CD4-positive, alpha-beta T cell treated with Interleukin-4 for 4 hours (primary cell): ENCODE measurements around the gene C1QBP.
A peak's percentile ranks its signal among the peaks of the same experiment; 100 is the strongest.
"Not testable (repeated sequence)": the region's sequence is repeated elsewhere in the genome, so short reads cannot be mapped to it uniquely, and the experiment has no call there.

Experiments used
- DNase-seq: peaks from one replicate; pipeline ENCODE4 v3.0.0-alpha.2; 2020

Gene C1QBP

DNA sequence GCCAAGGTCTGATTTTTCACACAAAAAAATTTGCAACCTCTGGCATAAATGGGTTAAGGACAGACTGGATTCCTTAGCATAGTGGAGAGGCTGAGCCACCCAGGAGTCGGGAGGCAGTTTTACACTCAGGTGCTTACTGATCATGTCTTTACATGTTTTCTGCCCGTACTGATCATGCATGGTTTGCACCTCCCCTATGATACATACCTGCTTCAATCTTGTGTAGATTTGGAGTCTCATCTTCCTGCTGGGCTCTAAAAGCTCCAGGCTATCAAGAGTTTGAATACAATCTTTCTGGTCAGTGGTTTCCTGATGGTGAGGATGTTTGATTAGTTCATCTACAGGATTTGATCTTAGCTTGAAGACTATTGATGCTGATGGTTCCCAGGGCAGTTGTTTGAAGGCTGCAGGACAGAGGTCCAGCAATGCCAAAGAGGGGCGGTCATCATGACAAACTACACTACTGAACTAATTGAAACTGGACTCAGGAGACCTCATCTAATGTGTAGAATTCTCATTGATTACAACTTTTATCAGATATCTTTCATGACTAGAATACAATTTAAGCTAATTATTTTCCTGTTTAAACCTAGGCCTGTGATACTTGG, 6.9 kb downstream of the C1QBP start:
- no peak for DNase-seq

DNA sequence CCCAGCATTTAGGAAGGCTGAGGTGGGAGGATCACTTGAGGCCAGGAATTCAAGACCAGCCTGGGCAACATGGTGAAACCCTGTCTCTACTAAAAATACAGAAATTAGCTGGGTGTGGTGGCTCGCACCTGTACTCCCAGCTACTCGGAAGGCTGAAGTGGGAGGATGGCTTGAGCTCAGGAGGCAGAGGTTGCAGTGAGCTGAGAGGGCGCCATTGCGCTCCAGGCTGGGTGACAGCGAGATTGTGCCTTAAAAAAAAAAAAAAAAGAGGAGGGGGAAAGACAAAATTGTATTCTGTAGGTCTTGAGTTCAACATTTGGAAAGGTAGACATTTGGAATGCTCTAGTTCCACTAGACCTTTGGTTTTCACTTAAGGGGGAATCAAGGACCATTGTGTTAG, 7.7 kb downstream of the C1QBP start:
- not testable (repeated sequence) for DNase-seq

DNA sequence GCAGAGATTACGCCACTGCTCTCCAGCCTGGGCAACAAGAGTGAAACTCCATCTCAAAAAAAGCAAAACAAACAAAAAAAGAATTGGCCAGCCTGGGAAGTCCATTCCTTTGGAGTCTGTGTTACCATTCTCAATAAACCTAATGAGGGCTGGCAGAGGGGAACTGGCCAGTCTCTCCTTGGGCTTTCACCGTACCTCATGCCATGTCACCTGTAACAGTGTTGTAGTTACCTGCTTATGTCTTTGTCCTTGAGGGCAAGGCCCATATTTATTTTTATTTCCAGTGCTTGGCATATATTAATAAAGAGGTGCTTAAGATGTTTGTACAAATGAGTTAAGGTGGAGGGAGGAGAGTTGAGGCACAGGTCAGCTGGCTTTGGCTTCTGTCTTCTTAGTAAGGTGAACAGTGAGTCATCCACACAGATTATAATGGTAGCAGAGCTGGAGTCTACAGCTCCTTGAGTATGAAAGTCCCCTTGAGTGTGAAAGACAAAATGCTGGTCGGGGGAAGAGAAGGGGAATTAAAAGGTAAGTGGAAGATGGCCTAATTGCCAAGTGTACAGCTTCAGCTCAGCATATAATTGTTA, 8.4 kb downstream of the C1QBP start:
- no peak for DNase-seq

DNA sequence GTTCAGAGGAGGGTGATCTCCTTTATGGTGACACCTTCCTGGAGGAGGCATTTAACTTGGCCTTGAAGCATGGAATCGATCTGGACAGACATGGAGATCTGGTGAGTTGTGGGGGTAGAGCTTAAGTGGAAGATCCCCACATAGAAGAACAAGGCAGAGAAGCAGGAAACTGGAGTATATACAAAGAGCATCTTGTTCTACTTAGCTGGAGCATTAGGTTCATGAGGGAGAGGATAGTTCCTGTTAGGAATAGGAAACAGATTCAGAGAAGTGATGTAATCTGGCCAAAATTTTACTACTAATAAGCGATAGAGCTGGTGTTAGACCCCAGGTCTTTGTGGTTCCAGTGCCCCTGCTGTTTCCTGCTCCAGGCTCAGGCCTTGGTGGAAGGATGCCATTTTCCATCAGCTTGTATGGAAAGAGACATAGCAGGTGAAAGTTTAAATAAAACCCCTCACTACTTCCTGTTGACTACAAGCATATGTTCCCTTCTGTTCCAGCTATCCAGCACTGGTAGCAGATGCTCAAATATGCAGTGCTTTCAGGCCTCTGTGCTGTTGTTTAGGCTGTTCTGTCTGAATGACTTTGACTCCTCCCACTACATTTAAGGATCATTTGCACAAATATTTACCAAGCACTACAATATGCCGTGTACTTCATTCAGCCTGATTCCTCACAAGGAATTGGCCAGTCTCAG, 9.6 kb downstream of the C1QBP start:
- DNase-seq, result no peak

DNA sequence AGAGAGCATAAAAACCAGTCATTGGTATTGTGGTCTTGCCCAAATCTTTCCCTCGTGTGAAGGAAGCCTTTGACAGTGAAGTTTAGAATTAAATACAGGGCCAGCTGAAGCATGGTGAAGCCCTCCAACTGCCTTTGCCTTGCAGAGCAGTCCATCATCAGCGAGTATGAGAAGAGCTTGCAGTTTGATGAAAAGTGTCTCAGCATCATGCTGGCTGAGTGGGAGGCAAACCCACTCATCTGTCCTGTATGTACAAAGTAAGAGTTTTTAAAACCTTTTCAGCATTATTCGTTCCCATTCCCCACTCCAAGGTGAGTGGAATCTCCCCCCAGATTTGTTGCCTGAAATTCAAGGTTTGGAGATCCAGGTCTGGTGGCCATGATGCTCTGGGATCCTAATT, 13.1 kb downstream of the C1QBP start:
- no peak for DNase-seq

DNA sequence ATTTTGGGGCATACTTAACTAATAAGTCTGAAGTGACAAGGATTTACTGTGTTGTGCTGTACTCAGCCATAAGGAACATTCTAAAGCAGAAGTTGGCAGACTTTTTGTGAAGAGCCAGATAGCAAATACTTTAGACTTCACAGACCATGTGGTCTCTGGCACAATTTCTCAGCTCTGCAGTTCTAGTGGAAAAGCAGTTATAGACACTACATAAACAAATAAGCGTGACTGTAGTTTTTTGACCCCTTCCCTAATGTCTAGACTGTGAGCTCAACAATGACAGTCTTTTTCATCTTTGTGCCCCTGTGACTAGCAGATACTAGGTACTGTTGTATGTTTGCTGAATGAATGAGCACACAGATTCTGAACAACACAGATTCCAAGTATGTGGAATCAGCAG, 14.0 kb downstream of the C1QBP start:
- no peak for DNase-seq

DNA sequence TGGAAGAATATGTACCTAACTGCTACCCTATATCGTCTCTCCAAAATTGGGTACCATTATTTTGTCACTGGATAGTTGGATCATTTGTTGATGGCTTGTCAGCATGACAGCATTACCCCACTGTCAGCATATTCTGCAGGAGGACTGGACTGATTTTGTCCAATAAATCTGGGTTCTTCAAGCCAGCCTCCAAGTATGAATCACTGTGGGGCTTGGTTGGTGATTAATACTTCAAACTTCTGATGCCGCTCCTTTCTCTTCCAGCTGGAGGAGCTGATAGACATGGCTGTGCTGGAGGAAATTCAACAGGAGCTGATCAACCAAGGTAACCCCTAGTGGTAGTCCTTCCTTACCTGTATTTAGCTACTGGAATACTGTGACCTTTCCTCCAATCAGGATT, 16.4 kb downstream of the C1QBP start:
- no peak for DNase-seq

DNA sequence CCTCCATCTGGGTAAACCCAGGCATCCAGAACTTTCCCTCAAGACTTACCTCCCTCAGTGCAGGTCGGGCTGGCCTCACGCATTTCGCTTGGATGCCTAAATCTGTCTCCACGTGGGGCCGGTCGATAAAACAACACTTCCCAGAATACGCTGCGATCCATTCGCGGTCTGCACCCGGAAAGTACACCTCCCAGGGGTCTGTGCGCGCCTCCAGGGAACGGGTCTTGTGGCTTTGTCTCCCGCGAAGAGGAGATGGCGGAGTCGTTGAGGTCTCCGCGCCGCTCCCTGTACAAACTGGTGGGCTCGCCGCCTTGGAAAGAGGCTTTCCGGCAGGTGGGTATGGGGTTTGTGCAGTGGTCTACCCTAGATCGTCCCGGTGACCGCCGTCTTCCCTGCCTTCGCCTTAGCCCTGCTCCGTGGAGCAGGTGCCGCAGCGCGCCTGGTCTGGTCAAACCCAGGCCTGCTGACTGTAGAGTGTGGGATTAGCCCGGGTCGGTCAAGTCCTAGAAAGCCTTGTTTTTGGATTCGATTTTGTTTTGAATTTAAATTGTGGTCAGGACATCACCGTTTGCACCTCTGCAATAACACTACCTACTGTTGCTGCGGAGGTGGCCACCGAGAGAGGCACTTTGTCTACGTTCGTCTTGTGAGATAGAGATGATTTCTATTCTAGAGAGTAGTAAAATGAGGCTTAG, 18.8 kb downstream of the C1QBP start, which contains the start of gene RPAIN:
RPAIN (plus strand) TSS at position 224 of the 695 bp plus-strand sequence; CDS start at position 253, 29 bp downstream.
- DNase-seq, result peak; percentile 83

DNA sequence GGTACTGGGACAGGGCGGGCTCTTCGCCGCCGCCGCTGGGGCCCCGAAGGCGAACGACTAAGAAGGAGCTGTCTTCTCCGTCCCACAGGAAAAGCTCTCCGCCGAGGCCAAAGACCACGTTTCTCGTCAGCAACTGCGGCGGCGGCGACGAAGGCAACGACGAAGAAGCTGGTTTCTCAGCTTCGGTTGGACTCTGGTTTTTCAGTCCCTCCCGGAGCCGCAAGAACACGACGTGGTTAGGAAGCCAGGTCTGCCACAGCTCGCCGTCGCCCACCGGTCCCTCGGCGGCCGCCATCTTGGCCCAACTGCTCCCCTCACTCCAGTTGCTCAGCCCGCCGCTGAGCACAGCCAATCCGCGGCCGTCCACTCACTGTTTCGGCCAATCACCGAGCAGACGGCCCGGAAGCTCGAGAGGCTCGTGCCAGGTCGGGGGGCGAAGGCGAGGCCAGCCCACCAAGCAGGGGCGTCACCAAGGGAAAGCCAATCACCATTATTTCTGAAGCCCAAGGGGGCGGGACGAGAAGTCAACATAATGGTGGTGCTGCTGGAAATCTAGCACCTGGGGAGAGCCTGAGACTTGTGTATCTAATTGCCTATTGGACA, 19.5 kb downstream of the C1QBP start, which contains the start of gene NUP88:
NUP88 (minus strand) TSS at position 307 of the 603 bp plus-strand sequence; CDS start at position 295, 12 bp downstream.
- peak; percentile 95 for DNase-seq

DNA sequence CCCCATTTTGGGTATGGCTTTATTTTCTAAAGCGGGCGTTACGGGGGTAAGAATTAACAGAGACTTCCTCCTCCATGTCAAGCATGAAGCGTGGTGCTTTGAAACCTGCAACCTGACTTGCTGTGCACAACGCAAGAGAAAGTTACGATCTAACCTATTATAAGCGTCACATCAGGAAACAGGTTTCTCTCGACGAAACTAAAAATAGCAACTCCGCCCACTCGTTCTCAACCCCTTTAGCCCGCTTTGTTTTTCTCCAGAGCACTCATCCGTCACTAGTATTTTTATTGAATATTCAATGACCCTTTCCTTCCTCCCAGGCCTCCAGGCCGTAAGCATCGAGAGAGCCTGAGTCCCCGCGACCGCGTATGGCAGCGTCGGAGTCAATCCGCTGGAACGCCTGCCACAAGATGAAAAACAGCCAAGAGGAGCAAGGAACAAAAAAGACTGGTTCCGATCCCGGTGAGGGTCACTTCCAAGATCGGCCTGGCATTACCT, 20.0 kb downstream of the C1QBP start:
- peak; percentile 75 for DNase-seq

DNA sequence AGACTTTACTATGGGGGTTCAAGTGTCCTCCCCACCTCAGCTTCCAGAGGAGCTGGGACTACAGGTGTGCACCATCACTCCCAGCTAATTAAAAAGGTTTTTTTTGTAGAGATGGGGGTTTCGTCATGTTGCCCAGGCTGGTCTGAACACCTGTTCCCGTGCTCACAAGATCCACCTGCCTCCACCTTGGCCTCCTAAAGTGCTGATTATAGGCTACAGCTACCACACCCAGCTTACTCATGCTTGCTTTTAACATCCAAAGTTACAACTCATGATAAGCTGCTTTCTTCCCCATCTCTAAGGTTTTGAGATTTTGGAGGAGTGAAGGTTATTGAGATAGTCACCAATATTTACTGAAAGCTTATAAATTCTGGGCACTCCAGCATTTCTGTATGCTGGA, 22.1 kb downstream of the C1QBP start:
- no peak for DNase-seq

DNA sequence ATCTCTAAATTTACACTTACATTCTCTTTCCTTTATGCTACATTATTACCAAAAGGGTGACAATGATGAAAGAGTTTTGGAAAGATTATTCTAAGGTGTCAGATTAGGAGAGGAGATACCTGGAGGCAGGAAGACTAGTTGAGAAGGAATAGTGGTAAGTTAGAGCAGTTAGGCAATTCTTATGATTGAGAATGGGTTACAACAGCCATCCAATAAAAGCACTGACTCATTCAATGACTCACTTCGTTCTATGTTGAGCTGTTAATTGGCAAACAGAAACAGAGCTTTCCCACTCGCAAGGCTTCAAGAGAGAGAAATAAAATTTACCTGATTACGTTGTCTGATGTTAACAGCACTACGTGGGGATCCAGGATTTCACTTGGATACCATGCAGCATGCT, 25.3 kb downstream of the C1QBP start:
- DNase-seq, result no peak

DNA sequence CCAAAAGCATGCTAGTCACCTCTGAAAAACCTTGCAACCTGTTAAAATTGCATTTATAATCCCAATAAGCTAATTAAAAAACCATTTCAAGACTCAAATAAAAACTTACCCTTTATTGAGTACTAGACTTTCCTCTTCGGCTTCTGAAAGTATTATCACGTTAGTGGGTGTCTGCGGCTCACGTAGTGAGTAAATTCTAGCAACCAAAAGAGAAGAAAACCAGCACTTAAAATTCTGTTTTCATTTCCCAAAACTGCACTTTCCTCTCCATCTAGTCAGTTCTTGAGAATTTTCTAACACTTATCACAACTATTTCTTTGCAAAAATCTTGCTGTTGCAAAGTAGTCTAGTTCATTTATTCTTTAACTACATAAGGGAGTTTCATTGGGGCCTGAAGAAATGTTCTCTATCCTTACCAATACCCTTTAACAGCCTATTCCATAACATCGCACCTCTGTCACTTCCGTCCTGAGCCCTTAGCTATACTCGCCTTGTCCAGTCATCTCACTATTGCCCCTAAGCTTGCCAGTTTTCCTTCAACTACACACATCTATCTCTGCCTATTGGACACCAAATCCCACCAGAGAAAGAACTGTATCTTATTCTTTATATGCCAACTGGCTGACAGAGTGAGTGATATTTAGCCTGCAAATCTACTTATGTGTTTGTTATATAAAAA, 28.2 kb downstream of the C1QBP start:
- DNase-seq, result no peak

DNA sequence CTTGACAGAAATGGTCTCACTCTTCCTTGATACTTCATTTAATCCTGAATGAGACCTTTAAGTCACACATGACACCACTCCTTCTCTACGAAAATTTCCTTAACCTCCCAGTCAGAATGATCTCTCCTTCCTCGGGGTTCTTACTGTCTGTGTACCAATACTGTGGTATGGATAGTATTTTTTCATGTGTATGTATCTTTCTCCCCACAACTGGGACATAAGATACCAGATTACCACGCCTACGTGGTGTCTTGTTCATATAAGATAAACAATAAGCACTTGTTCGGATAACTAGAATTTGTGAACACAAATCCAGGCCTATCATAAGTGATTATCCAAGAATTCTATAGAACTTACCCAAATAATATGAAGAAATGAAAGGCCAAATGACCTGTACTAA, 30.8 kb downstream of the C1QBP start:
- DNase-seq, result no peak

DNA sequence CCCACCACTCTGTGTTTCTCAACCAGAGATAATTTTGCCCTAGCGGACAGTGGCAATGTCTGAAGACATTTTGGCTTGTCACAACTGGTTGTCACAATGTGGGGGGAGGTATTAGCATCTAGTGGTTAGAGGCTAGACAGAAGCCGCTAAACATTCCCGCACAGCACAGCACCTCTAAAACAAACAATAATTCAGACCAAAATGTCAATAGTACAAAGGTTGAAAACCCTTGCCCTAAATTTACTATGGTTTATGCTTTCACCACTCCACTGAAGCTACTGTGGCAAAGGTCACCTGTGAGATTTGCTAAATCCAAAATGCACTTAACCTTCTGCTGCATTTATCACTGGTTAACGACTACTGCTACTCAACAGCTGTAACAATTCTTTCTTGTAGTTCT, 33.6 kb downstream of the C1QBP start:
- no peak for DNase-seq

DNA sequence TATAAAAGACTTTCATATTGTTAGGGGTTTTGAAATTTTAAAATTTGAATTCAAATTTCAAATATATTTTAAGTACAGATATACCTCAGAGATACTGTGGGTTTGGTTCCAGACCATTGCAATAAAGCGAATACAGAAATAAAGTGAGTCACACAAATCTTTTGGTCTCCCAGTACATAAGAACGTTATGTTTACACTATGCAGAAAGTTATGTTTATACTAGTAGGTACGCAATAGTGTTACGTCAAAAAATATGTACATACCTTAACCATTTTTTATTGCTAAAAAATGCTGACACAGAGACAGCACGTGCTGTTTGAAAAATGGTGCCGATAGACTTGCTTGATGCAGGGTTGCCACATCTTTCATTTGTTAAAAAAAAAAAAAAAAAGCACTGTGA, 39.2 kb downstream of the C1QBP start:
- no peak for DNase-seq

DNA sequence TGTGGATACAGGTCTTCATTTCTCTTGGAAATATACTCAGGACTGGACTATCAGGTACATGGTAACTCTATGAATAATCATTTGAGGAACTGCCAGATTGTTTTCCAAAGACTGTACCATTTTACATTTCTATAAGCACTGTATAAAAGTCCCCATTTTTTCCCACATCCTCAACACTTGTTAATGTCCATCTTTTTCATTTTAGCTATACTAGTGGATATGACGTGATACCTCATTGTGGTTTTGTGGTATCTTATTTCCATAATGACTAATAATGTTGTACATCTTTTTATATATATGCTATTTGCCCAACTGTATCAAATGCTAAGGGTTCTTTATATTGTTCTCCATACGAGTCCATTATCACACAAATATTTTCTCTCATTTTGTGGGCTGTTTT, 42.3 kb downstream of the C1QBP start:
- DNase-seq, result no peak

DNA sequence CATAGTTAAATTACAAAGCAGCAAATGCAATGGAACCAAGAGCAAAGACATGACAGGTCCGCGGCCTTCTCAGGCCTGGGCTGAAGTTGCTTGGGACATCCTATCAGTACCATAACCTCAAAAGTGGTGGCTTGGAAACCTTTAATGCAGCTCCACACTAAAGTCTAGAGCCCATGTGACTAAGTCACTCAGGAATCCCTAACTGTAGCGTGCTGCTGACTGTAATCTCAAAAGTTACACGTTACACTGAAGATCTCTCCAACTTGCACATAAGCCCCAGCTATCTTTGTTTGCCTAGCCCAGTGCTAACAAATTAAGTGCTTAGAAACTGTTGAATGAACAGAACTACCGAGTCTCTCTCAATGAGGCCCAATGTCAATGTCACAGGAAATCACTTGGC, 47.3 kb downstream of the C1QBP start:
- DNase-seq, result no peak
